Activated CD4-positive, CD25-positive, alpha-beta regulatory T cell treated with anti-CD3 and anti-CD28 coated beads, Interleukin-2, amount 50 U/mL, for 24 hours (primary cell): ENCODE results near the gene FLT3.
"Not testable (repeated sequence)": the region's sequence is repeated elsewhere in the genome, so short reads cannot be mapped to it uniquely, and the experiment has no call there.

Experiments
- ATAC-seq, 2 donors: fragments of 150-1000 bp; cut with Tn5 transposase; one replicate each; pipeline ENCODE4 v1.10.0; 2021; ENCODE audit warnings: mild to moderate bottlenecking in 1 of 2, moderate library complexity in 1 of 2

The FLT3 gene

GRCh38 chr13:27971236-27971645, 129.1 kb downstream of the FLT3 start:
- ATAC-seq = no peak

GRCh38 chr13:27970382-27971235, 129.8 kb downstream of the FLT3 start:
- ATAC-seq = no peak

GRCh38 chr13:27969866-27970229, 130.5 kb downstream of the FLT3 start:
- no peak for ATAC-seq

- ATAC-seq = no peak
These were observed 131.1 kb downstream of the FLT3 start, which contains the start of gene CDX2 for GRCh38 chr13:27969082-27969865. TSS of gene CDX2 (minus strand) at chr13:27969315. CDS start at chr13:27969006, 309 bp downstream.

- no peak for ATAC-seq
These were observed 131.9 kb downstream of the FLT3 start for GRCh38 chr13:27968316-27969081.

GRCh38 chr13:27967736-27968315, 132.6 kb downstream of the FLT3 start:
- ATAC-seq = no peak

GRCh38 chr13:27967203-27967735, 133.1 kb downstream of the FLT3 start:
- no peak for ATAC-seq

- no peak for ATAC-seq
These were observed 133.7 kb downstream of the FLT3 start for GRCh38 chr13:27966641-27967202.

- ATAC-seq = no peak
These were observed 134.4 kb downstream of the FLT3 start for GRCh38 chr13:27965740-27966640.

- ATAC-seq = no peak
These were observed 135.0 kb downstream of the FLT3 start for GRCh38 chr13:27965343-27965739.

- no peak for ATAC-seq
These were observed 135.5 kb downstream of the FLT3 start for GRCh38 chr13:27964741-27965323.

GRCh38 chr13:27964206-27964605, 136.2 kb downstream of the FLT3 start:
- ATAC-seq = not testable (repeated sequence)

GRCh38 chr13:27963491-27963890, 136.9 kb downstream of the FLT3 start:
- ATAC-seq = no peak

- ATAC-seq = no peak
These were observed 137.4 kb downstream of the FLT3 start for GRCh38 chr13:27962982-27963381.

GRCh38 chr13:27962128-27962841, 138.1 kb downstream of the FLT3 start:
- no peak for ATAC-seq

GRCh38 chr13:27961227-27962085, 138.9 kb downstream of the FLT3 start:
- no peak for ATAC-seq

GRCh38 chr13:27960362-27961226, 139.8 kb downstream of the FLT3 start:
- ATAC-seq = no peak

- no peak for ATAC-seq
These were observed 140.4 kb downstream of the FLT3 start for GRCh38 chr13:27959976-27960361.
